ENCODE data around the gene PTPRM.

GRCh38 chr18:8046441-8046840 is 479.3 kb downstream of the PTPRM start:
- TF ChIP-seq CTCF (IDR thresholded peaks at IDR 0.05) (no peak), POLR2A (IDR thresholded peaks at IDR 0.05) (no peak)

All from ovary (tissue), 3 donors.